Kidney (tissue), 14 donors: ENCODE results near the gene THADA. TPM values are rescaled to one million over a fixed set of nuclear protein-coding genes. Genes with fewer than 3 reads are reported as not detected.
A peak's percentile ranks its signal among the peaks of the same experiment; 100 is the strongest.

Experiments used
- DNase-seq, 5 donors: peaks; one replicate each; pipeline ENCODE4 v3.0.0-alpha.2; 2013 to 2020
- FAIRE-seq: peaks from 2 replicates; lab custom pipeline; 2012; peaks lifted over from hg19 to GRCh38; lab: Jason Lieb, UNC
- H3K27ac ChIP-seq, 2 donors: one replicate each; pipeline ENCODE4 v1.7.0; 2013; ENCODE audit warnings: low read depth in 2 of 2, low read length in 2 of 2, inconsistent platforms in 1 of 2
- H3K27me3 ChIP-seq: one replicate; pipeline ENCODE4 v1.7.1; 2013; ENCODE audit warnings: low read length, inconsistent platforms; ENCODE audit not compliant: control insufficient read depth, insufficient read depth
- H3K36me3 ChIP-seq, 3 donors: one replicate each; pipeline versions ENCODE4 v1.7.0 to v1.7.1; 2013; ENCODE audit warnings: low read length in 3 of 3, control low read depth in 1 of 3, inconsistent platforms in 1 of 3; ENCODE audit not compliant: insufficient read depth in 3 of 3, control insufficient read depth in 2 of 3
- H3K4me1 ChIP-seq, 3 donors: one replicate each; pipeline versions ENCODE4 v1.7.0 to v1.7.1; 2013; ENCODE audit warnings: low read length in 3 of 3, inconsistent platforms in 1 of 3, low read depth in 1 of 3; ENCODE audit not compliant: control insufficient read depth in 2 of 3, insufficient read depth in 2 of 3
- H3K4me3 ChIP-seq, 3 donors: one replicate each; pipeline versions ENCODE4 v1.7.0 to v1.8.1; 2013; ENCODE audit warnings: low read length in 3 of 3, control low read depth in 1 of 3, inconsistent platforms in 1 of 3
- H3K9ac ChIP-seq, 3 donors: one replicate each; pipeline versions ENCODE4 v1.7.0 to v1.7.1; 2013; ENCODE audit warnings: low read length in 3 of 3, control low read depth in 1 of 3, inconsistent platforms in 1 of 3
- H3K9me3 ChIP-seq, 3 donors: one replicate each; pipeline versions ENCODE4 v1.7.0 to v1.7.1; 2013; ENCODE audit warnings: low read length in 3 of 3, control low read depth in 1 of 3, inconsistent platforms in 1 of 3; ENCODE audit not compliant: control insufficient read depth in 2 of 3, insufficient read depth in 1 of 3
- CTCF ChIP-seq: IDR thresholded peaks from 3 replicates; pipeline ENCODE4 v1.5.1; 2012; ENCODE audit warnings: mild to moderate bottlenecking, moderate library complexity, borderline replicate concordance; ENCODE audit not compliant: insufficient read depth; ENCODE audit errors: extremely low read depth
- intact Hi-C: fragments of 100-400 bp; cut with DNase I; formaldehyde crosslinking; loops from one replicate; pipeline ENCODE4 v1.11.1; 2022
- polyA plus RNA-seq: library from polyadenylated mRNA; stranded (reverse); fragments of 350-450 nt; fragmentation: Illumina TruSeq; extraction: RNeasy Lipid Tissue Mini Kit (QIAGEN cat#74804); gene quantifications from one replicate; pipeline ENCODE4 v1.2.3, GENCODE V29; 2014; ENCODE audit warnings: low read depth, low replicate concordance; ENCODE audit not compliant: insufficient read depth
- total RNA-seq: library from RNA; stranded (reverse); fragmentation: NEBNext Ultra II Directional; extraction: Animal tissue kit (Norgen Biotek cat#: 25700); gene quantifications from one replicate; pipeline ENCODE4 v1.2.1, GENCODE V29; 2021
- donor health status: control.
- donor health status: control.
- donor health status: control.
- donor health status: control.
- donor health status: control.
- donor health status: DM: yes; HTN: yes; CAD: no.
- donor health status: Normal renal cell carcinoma (clear cell type).

The THADA gene
- total and polyA plus RNA-seq, 2 donors from 2014 or later, result 21.4 to 45.1 TPM

GRCh38 chr2:43376523-43377198 is 219.2 kb downstream of the THADA start:
- Histone ChIP-seq H3K4me3 (no peak overlapping the region), H3K4me1 (peaks cover 0 to 2% (median 0%) of the 10 kb centered on the region in 3 donors), H3K9ac (no peak overlapping the region), H3K9me3 (no peaks in the 10 kb centered on the region), H3K36me3 (no peaks in the 10 kb centered on the region), H3K27me3 (no peaks in the 10 kb centered on the region), H3K27ac (peak overlapping the region in 1 of 2 donors; percentile 23)
- FAIRE-seq (no peak), DNase-seq (no peak)
- intact Hi-C loops, result no loop called here
- TF ChIP-seq CTCF, result no peak

- intact Hi-C loops, result no loop called here
- no peak for TF ChIP-seq CTCF
Observed at GRCh38 chr2:43375746-43376522, 219.9 kb downstream of the THADA start.

GRCh38 chr2:43372416-43373081 is 223.3 kb downstream of the THADA start:
- intact Hi-C loops, result no loop called here
- no peak overlapping the region for H3K4me3 ChIP-seq
- H3K36me3 ChIP-seq, result no peaks in the 10 kb centered on the region
- no peaks in the 10 kb centered on the region for H3K9me3 ChIP-seq
- peak in 1 of 5 donors; percentile 62 for DNase-seq
- H3K27ac ChIP-seq, result peak overlapping the region in 1 of 2 donors; percentile 21
- H3K4me1 ChIP-seq, result peaks cover 11 to 22% (median 15%) of the 10 kb centered on the region in 3 donors
- no peak overlapping the region for H3K9ac ChIP-seq
- FAIRE-seq, result no peak
- TF ChIP-seq CTCF, result no peak
- no peaks in the 10 kb centered on the region for H3K27me3 ChIP-seq

More at GRCh38 chr2:43375746-43376522, 219.9 kb downstream of the THADA start:
- Histone ChIP-seq H3K9ac (no peak overlapping the region), H3K4me1 (peaks cover 0 to 2% (median under 1%) of the 10 kb centered on the region in 3 donors), H3K4me3 (no peak overlapping the region), H3K36me3 (no peaks in the 10 kb centered on the region), H3K27me3 (no peaks in the 10 kb centered on the region), H3K27ac (peak overlapping the region in 1 of 2 donors; percentile 23), H3K9me3 (no peaks in the 10 kb centered on the region)
- DNase-seq (no peak), FAIRE-seq (no peak)
